ENCODE measurements around the gene CRAT.

CRAT gene

DNA sequence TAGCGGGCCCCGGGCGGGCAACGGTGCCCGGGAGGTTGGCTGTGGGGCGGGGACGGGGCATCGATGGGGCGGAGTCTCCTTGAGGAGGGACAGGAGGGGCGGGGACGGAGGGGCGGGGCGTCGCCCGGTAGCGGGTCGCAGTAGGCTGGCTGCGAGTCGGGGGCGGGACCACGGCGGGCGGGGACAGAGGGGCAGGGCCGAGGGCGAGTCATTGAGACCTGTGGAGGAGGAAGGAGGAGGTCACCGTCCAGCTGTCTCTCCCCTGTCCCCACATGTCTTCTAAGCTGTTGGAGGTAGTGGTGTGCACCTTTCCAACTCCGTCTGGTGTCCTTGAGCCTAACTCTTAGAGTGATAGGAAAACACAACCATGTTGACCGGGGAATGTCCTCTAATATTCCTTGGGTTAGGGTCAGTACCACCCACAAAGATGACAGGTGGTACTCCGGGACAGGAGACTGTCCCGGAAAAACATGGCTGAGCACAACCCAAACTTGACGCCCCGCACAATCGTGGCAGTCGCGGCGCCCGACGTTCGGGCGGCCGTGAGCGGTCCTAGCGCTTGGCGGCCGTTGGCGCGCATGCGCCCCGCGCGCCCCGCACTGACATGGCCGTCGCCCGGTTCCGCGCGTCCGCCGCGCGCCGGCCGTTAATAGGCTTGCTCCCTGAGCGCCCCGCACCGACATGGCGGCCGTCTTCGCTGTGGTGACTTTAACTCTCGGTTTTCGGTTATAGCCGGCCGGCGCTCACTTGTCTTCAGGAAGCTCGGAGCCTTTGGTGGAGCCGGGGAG, at the start of gene CRAT, which contains the start of gene PTPA:
Gene CRAT (minus strand): TSS at position 54 of the 788 bp plus-strand sequence. CDS start 284 bp downstream, outside the sequence.
Gene PTPA (plus strand): TSS at position 676 of the 788 bp plus-strand sequence. CDS start 186 bp downstream, outside the sequence.
- FAIRE-seq: no peak

GRCh38 chr9:129156163-129156562, 45.6 kb upstream of the CRAT start:
- FAIRE-seq: no peak

- FAIRE-seq: no peak
These were observed 44.4 kb upstream of the CRAT start for GRCh38 chr9:129154866-129155477.

- no peak for FAIRE-seq
These were observed 40.9 kb upstream of the CRAT start for GRCh38 chr9:129151469-129151868.

DNA sequence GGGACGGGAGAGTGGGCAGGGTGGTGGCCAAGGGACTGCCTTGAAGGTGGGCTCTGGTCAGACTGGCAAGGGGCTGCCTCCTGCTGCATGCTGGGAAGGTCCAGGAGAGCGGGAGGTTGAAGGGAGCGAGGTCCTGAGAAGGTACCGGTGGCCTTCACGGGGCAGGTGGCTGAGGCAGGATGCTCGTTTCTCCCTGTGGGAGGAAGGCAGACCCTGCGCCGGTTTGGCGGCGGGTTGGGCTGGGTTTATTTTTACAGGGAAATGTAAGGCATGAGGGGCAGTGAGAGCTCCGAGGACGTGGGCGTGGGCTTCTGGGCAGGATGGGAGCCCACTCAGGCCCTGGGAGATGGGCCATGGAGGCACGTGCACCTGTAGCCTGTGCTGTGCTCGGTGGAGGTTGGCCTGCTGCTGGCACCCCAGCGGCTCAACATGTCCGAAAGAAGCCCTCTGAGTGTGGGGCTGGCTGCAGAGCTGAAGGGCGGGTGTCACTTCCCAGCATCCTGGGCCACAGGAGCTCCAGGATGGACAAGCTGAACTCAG, 40.1 kb upstream of the CRAT start:
- no peak for FAIRE-seq

DNA sequence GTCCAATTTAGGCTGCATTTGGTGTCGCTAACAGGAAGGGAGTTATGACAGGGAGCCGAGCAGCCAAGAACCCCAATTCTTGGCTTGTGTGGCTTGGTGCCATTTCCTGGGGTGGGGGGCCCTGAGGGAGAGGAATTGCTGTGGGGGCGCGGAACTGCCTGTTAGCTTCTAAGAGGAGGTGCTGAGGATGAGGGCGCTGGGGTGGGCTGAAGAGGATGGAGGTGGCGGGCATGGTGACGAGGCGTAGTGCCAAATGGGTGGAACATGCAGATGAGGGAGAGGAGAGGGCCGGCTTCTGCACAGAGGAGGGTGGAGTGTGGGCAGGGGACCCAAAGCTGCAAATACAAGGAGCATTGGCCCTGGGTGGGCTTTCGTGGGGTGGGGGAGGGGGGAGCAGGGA, 39.5 kb upstream of the CRAT start:
- FAIRE-seq: no peak

DNA sequence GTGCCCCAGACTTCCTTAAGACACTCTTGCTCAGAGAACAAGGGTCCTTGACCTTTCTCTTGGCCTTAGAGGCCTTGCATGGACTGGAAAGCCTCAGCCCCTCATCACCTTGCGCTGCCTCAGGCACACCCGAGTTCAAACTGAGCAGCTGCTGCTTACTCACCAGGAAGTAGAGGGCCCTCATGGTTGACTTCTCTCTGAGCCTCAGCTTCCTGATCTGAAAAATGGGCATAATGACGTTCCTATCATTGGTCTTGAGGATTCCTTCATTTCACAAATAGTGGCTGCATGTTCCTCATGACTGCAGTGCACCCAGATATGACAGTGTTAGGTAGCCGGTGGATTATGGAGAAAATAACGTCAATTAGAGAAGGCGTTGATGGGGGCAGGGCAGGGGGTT, 38.8 kb upstream of the CRAT start:
- no peak for FAIRE-seq

DNA sequence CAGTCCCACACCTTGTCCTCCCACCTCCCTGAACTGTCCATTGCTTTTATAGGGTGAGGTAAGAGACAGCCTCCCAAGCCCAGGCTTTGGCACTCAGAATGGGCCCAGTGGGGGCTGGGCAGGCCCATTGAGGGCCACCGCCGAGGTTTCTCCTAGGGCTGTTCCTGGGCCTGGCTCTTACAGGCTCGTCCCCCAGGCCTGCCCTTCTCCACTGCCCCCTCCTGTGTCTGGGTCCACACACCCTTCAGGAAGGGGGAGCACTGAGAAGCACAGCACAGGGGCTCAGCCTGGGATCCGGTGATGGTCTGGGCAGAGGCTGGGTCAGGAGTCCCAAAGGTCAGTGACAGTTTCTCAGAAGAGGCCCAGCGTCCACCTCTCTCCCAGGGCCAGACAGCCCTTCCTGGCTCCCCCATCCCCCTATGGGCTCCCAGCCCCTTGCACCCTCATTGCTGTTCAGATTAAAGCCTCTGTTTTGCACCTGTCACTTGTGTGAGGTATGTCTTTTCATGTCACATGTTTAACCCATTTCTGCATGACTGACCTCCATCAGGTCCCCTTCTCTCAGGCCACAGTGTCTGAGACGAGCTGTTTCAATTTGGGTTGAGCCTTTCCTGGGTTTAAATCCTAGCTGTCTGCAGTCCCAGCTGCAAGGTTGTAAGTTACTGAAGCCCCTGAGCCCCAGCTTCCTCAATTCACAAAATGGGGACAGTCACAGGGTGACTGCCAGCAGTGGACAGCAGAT, 38.0 kb upstream of the CRAT start:
- FAIRE-seq: no peak

GRCh38 chr9:129146441-129146941, 35.9 kb upstream of the CRAT start:
- no peak for FAIRE-seq

GRCh38 chr9:129145841-129146292, 35.3 kb upstream of the CRAT start:
- no peak for FAIRE-seq

DNA sequence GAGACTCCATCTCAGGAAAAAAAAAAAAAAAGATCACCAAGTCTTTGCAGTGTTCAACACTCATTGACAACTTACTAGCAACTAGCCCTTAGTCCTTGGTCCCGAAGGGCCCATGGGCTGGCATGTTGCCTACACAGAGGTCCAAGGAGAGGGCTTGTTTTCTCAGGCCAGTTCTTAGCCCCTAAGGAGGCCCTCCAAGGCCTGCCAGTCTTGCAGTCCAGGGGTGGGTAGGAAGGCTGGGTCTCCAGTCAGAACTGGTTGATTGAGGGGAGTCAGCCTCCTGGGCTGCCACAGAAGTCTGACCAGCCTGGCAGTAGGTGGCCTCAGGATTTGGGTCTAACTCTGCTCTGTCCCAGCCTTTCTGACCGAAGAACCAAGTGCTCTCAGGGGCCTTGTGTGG, 34.7 kb upstream of the CRAT start:
- FAIRE-seq: no peak

DNA sequence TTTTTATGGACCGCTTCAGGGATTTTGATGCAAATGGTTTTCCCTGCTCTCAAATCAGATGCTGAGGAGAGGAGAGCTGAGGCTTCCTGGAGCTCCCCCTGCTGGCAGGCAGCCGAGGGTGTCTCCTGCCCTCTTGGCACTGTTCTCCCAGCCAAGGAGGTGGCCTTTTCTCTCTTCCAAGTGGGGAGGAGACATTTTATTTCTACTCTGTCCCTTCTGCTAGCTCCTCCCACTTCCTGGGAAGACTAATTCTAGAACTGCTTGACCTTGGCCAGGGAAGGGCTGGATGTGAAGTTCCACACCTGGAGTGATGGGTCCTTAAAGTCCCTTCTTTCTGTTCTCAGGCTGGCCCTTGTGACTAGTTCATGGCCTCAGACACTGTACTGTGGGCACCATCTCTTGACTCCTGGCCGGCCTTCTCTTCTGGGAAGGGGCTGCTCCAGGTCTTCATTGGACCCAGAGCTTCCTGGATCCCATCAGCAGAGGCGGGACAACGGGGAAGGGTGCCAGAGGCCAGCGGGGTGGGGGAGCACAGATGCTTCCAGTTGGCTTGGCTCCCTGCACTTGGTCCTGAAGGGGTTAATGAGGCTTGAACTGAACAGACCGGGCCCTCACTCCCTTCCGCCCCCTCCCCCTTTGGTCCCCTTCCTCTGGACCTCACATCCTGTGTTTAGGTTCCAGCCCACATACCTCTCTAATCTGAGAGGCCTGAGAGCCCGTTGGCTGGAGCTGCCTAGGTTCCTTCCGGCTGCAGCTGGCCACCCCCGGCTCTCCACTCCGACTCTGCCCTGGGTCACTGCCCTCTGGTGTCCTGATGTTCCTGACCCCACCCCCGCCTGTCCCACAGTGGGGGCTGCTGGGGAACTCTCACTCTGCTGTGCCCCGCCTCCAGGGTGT, 32.7 kb upstream of the CRAT start:
- no peak for FAIRE-seq

- FAIRE-seq: no peak
These were observed 31.7 kb upstream of the CRAT start for GRCh38 chr9:129142138-129142935.

DNA sequence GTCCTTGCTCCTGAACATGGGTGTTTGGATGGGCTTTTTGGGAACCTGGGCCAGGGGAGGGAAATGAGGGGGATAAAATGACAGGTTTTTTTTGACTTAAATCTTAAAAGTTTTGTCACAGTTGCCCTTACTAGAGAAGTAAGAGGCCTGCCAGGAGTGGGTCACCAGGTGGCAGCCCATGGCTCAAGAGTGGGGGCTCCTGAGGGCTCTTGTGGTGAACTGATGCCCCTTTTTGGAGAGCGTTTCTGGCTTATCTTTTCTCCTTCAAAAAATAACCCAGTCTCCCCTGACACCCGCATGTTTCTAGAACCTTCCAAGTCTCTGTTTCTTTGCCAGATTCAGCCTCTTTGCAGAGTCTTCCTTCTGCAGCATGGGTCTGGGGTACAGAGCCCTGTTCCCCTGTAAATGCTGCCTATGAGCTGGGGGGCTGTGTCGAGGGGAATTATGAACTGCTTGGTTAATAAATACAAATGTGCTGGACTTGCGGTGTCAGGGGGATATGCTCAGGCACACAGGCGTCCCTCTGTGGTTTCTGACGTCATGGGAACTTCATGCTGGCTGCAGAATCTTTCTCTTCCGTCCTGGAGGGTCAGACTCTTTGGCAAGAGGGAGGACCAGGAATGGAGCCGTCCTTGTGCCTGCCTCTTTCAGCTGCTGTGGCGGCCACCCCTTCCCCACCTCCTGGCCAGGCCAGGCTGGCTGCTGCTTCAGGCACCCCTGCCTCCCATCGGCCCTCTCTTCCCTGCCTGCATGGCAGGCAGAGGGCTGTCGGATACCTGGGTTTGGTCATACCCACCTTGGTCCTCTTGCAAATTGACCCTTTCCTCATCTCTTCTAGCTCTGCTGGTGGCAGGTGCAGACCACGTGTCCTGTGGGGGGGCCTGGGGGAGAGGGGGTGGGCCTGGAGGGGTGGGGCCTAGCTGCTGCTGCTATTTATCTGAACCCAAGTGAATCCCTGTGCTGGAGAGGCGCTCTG, 30.8 kb upstream of the CRAT start:
- FAIRE-seq: no peak

GRCh38 chr9:129140397-129141065, 29.9 kb upstream of the CRAT start:
- no peak for FAIRE-seq

DNA sequence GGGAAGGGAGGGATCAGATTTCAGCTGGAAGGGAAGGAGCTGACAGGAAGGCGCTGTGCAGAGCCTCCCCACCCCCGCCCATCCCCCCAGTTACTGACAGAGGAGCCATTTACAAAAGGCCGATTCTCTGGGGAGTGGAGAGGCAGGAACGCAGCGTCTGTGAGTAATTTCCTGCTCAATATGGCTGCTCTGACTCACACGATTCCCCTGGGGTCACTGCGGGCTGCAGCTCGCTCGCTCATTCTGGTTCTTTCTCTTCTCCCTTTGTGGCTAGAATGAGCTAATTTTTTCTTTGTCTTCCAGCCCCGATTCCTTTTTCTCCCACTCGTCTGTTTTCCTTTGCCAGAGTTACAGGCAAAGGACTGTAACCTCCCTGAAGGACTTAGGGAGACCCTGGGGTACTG, 29.4 kb upstream of the CRAT start:
- no peak for FAIRE-seq

GRCh38 chr9:129139233-129139992, 28.8 kb upstream of the CRAT start:
- FAIRE-seq: no peak

DNA sequence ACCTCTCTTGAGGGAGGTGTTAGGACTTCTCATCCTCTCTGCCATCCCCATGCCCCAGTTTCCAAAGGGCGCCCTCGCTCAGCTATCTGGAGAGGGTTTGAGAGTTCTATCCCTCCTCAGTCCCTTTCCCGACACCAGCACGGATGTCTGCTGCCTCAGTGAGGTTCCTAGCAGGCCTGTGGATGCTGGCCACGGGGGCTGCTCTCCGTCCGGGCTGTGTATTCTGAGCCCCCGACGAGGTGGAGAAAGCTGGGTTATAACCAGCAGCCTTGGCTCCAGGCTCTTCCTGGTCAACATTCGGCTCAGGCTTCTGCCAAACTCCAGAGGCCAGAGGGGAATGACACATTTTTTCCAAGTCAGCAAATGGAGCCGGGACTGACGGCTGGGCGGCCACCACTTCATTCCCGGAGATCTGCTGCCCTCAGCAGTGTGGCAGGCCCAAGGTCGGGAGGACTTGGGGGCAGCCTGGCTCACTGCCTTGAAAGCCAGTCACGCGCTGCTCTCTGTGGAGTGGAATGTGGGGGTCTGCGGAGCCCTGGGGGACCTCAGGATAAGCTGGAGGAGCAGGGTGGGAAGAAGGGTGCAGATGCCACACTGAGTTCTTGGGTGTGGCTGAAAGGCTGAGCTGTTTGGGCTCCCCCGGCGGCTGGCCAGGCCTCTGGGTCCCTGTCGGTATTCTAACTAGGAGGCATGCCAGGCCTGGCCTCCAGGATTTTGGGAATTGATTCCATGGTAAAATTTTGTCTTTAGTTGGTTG, 28.1 kb upstream of the CRAT start:
- no peak for FAIRE-seq
